KBM-7 (cell line): ENCODE data around the gene C12orf56.
"Not testable (repeated sequence)": the region's sequence is repeated elsewhere in the genome, so short reads cannot be mapped to it uniquely, and the experiment has no call there.

Experiments used
- DNase-seq: peaks from one replicate; pipeline ENCODE4 v3.0.0-alpha.2; 2015
- in situ Hi-C: fragments of 300-500 bp; cut with MboI; formaldehyde crosslinking; loops from 2 replicates; pipeline ENCODE4 v1.14.3; 2020; ENCODE audit warnings: low sequenced_read_pairs, low pct_unique_long_range_greater_than_20kb, mixed read lengths

Gene C12orf56

GRCh38 chr12:64258576-64258975 lies 132.0 kb downstream of the C12orf56 start:
- in situ Hi-C loops, result loop anchor here (25.0 kb wide), 1 partner anchor 1171 kb away; no protein-coding TSS in a partner anchor

GRCh38 chr12:64256166-64256800 lies 134.3 kb downstream of the C12orf56 start:
- in situ Hi-C loops, result loop anchor here (25.0 kb wide), 1 partner anchor 1169 kb away; no protein-coding TSS in a partner anchor
- peak; percentile 72 for DNase-seq

More at GRCh38 chr12:64258576-64258975, 132.0 kb downstream of the C12orf56 start:
- DNase-seq, result no peak

- in situ Hi-C loops, result loop anchor here (25.0 kb wide), 1 partner anchor 1168 kb away; no protein-coding TSS in a partner anchor
- DNase-seq, result no peak
Observed at GRCh38 chr12:64255249-64255648, 135.3 kb downstream of the C12orf56 start.

- in situ Hi-C loops, result loop anchor here (25.0 kb wide), 1 partner anchor 1166 kb away; no protein-coding TSS in a partner anchor
- DNase-seq, result no peak
Observed at GRCh38 chr12:64253356-64253755, 137.2 kb downstream of the C12orf56 start.

- in situ Hi-C loops, result loop anchor here (25.0 kb wide), 1 partner anchor 1165 kb away; no protein-coding TSS in a partner anchor
- DNase-seq, result no peak
Observed at GRCh38 chr12:64252681-64253080, 137.9 kb downstream of the C12orf56 start.

GRCh38 chr12:64243809-64244208 lies 146.7 kb downstream of the C12orf56 start:
- in situ Hi-C loops, result loop anchor here (25.0 kb wide), 1 partner anchor 1257 kb away; no protein-coding TSS in a partner anchor
- DNase-seq, result no peak

- in situ Hi-C loops, result loop anchor here (25.0 kb wide), 1 partner anchor 1253 kb away; no protein-coding TSS in a partner anchor
- no peak for DNase-seq
Observed at GRCh38 chr12:64240781-64241180, 149.8 kb downstream of the C12orf56 start.

GRCh38 chr12:64237382-64237781 lies 153.2 kb downstream of the C12orf56 start:
- in situ Hi-C loops, result loop anchor here (25.0 kb wide), 1 partner anchor 1250 kb away; no protein-coding TSS in a partner anchor

GRCh38 chr12:64236549-64236948 lies 154.0 kb downstream of the C12orf56 start:
- in situ Hi-C loops, result loop anchor here (25.0 kb wide), 1 partner anchor 1249 kb away; no protein-coding TSS in a partner anchor
- no peak for DNase-seq

More at GRCh38 chr12:64237382-64237781, 153.2 kb downstream of the C12orf56 start:
- no peak for DNase-seq

- DNase-seq, result no peak
- in situ Hi-C loops, result loop anchor here (25.0 kb wide), 1 partner anchor 1245 kb away; no protein-coding TSS in a partner anchor
Observed at GRCh38 chr12:64232196-64232595, 158.4 kb downstream of the C12orf56 start.

- DNase-seq, result no peak
- in situ Hi-C loops, result loop anchor here (25.0 kb wide), 1 partner anchor 1242 kb away; no protein-coding TSS in a partner anchor
Observed at GRCh38 chr12:64229796-64230195, 160.8 kb downstream of the C12orf56 start.

- no peak for DNase-seq
- in situ Hi-C loops, result loop anchor here (25.0 kb wide), 1 partner anchor 1242 kb away; no protein-coding TSS in a partner anchor
Observed at GRCh38 chr12:64229240-64229639, 161.3 kb downstream of the C12orf56 start.

- DNase-seq, result no peak
- in situ Hi-C loops, result loop anchor here (25.0 kb wide), 1 partner anchor 1238 kb away; no protein-coding TSS in a partner anchor
Observed at GRCh38 chr12:64225626-64226025, 164.9 kb downstream of the C12orf56 start.

GRCh38 chr12:64222009-64222765 lies 168.4 kb downstream of the C12orf56 start, which contains the start of gene KICS2:
KICS2 (minus strand) TSS chr12:64222296; CDS start chr12:64222237, 59 bp downstream.
- peak; percentile 96 for DNase-seq
- in situ Hi-C loops, result no loop called here

- in situ Hi-C loops, result no loop called here
- DNase-seq, result peak; percentile 84
Observed at GRCh38 chr12:64221651-64222008, 168.9 kb downstream of the C12orf56 start.

- in situ Hi-C loops, result no loop called here
- DNase-seq, result no peak
Observed at GRCh38 chr12:64220046-64220445, 170.5 kb downstream of the C12orf56 start.

- peak; percentile 20 for DNase-seq
- in situ Hi-C loops, result no loop called here
Observed at GRCh38 chr12:64219145-64219544, 171.4 kb downstream of the C12orf56 start.

- no peak for DNase-seq
- in situ Hi-C loops, result no loop called here
Observed at GRCh38 chr12:64218597-64218996, 172.0 kb downstream of the C12orf56 start.

- DNase-seq, in situ Hi-C loops: not testable (repeated sequence)
Observed at GRCh38 chr12:64217643-64218042, 172.9 kb downstream of the C12orf56 start.
